ENCODE results near the gene ZNF205.
"Not testable (repeated sequence)": the region's sequence is repeated elsewhere in the genome, so short reads cannot be mapped to it uniquely, and the experiment has no call there.

Gene ZNF205

GRCh38 chr16:3150346-3151218 lies 38.2 kb downstream of the ZNF205 start:
- peak; percentile 97 for DNase-seq

DNA sequence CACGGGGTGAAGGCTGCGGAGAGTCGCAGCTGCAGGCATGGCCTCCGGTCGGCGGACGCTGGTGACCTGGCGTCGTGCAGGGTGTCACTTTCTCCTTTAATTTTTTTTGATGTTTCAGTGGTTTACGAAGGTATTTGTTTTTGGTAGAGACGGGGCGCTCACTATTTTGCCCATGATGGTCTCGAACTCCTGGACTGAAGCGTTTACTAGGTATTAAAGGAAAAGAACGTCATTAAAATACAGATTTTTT lies 39.6 kb downstream of the ZNF205 start:
- no peak for DNase-seq

DNA sequence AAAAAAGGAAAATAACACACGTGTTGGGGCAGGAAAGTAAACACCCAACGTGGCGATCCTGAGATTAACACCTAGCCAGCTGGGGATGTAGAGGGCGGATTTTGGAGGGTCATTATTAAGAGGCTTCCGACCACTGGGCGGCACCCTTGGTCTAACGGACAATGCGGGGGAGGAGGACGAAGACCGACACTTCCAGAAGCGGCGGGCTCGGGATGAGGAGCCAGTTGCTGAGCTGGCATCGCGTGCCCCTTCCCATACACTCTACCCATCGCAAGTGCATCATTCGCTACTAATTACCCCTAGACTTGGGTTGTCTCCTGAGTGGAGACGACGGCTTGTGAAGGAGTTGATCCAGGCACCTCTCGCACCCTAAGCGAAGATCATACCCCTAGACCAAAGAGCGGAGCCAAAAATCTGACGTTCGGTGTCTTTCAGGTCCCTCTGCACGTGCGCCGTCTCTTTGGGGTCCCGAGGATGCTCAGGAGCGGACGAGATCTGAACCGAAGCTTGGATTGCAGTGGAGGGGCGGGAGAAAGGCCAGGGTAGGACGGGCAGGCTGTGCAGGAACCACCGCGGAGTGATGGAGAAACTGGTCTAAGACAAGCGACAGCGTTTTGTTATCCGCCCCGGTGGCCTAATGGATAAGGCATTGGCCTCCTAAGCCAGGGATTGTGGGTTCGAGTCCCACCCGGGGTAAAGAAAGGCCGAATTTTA lies 40.0 kb downstream of the ZNF205 start:
- DNase-seq = peak; percentile 50

- no peak for DNase-seq
These were observed 40.6 kb downstream of the ZNF205 start for GRCh38 chr16:3152991-3153368.

DNA sequence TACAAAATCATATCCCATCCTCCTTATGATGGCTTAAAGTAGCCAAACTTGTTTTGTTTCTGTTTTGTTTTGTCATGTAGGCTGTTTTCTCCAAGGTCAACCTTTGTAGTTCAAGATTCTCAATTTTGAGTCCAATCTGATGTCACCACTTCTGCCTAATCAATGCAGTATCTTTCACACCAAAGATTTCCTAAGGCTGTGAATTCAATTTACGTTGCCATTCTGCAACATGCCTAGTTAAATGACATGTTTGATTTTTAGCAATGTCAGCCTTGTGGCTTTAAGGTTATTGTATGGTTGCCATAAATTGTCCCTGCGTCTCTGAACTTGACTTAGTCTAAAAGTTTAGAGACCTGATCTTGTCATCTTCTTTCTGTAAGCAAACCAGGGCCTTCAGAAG lies 42.8 kb downstream of the ZNF205 start:
- no peak for DNase-seq

- no peak for DNase-seq
These were observed 43.6 kb downstream of the ZNF205 start for GRCh38 chr16:3155972-3156371.

DNA sequence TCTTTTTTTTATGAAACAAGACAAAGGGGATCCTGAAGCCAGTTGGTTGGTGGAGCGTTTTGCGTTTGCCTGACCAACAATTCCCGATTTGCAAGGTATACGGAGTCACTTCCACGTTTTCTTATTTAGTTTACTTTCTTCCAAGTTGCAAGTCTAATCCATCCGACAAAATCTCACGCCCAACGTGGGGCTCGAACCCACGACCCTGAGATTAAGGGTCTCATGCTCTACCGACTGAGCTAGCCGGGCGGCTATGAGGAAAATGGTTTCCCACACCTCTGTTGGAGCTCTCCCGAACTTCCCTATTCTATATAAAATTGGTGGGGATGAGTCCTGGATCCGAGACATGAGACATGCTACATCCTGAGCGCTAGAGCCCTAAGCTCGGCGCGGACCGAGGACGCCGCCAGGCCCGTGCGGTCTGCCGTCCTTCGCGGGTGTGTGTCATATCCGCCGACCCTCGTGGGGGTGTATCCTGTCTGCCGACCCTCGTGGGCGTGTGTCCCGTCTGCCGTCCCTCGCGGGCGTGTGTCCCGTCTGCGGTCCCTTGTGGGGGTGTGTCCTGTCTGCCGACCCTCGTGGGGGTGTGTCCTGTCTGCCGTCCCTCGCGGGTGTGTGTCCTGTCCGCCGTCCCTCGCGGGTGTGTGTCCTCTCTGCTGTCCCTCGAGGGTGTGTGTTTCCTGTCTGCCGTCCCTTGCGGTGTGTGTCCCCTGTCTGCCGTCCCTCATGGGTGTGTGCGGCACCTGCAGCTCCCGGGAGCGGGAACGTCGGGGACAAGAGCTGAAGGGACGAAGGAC lies 45.0 kb downstream of the ZNF205 start:
- DNase-seq = peak; percentile 44

DNA sequence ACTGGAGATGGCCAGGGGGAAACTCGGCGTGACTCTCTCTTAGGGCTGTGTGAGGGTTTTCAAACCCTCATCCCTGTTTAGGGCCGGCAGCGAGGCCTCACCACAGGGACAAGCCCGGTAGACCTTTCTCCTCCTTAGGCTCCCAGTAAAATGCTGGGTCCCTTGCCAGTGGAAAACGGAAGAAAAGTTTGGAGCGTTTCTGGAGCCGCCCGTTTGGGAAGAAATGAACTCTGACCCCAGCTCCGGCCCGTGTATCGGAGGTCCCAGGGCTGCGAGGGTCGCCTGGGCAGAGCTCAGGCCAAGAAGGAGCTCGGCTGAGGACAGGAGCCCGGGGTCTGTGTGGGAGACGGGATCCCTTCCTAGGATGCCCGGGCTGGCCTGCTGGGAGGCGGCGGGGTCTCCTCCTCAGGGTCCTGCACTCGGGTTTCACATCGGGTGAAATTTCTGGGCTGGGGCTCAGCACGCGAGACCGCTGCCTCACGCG lies 45.7 kb downstream of the ZNF205 start:
- DNase-seq = no peak

GRCh38 chr16:3158510-3159314 lies 46.3 kb downstream of the ZNF205 start:
- DNase-seq = peak; percentile 93

- no peak for DNase-seq
These were observed 49.0 kb downstream of the ZNF205 start for GRCh38 chr16:3161235-3162018.

DNA sequence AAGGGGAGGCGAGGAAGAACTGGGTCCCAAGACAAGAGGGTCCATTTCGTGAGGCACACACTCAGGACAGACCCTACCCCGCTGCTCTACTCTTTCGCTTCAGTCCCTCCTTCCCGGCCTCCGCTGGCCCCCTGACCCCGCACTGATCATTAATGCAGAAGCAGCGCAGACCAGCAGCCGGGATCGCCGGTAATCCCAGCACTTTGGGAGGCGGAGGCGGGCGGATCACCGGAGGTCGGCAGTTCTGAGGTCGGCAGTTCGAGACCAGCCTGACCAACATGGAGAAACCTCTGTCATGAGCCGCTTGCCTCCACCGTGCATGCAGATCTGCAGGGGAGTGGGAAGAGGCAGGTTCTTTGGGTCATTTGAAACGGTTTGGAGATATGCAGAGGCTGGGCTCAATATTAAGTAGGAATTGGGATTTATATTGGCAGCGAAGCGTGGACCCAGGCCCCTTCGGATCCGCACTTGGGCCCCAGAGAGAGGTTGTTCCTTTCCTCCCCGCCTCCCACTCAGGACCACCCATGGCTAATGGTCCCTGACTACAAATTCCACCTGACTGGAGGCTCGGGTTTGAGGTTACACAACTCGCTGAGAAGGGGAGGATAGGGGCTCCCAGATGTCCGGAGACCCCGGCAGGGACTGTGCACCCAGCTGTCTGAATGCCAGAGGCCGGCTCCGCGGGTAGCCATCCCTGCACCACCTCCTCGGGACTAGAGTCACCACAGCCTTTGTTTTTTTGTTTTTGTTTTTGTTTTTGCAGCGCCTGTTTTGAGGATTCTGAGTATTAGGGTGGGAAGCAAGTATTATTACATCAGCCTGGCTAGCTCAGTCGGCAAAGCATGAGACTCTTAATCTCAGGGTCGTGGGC lies 52.0 kb downstream of the ZNF205 start:
- DNase-seq = no peak

- DNase-seq = no peak
These were observed 52.9 kb downstream of the ZNF205 start for GRCh38 chr16:3165111-3165822.

DNA sequence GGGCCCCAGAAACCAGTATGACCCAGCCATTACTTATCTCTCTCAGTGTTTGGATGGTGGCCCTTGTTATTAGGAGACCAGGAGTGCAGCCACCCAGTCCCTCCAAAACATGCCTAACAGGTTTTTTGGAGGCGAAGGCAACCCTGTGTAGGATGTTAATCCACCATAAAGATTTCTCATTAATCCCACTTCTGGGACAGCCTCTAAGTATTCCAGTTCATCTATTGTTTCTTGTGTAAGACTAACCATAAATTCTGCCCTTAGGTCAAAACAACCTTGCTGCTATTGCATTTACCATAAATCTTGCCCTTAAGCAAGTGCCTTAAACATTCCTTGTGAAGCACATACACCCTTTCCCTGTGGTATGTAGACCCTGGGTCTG lies 54.1 kb downstream of the ZNF205 start:
- no peak for DNase-seq

- DNase-seq = not testable (repeated sequence)
These were observed 56.3 kb downstream of the ZNF205 start for GRCh38 chr16:3168729-3169128.
